Fibroblast of lung (primary cell): Measurements from ENCODE around the gene THOP1.

Experiments used
- EZH2 ChIP-seq: IDR thresholded peaks from 2 replicates; pipeline ENCODE4 v1.5.1; 2012; ENCODE audit warnings: low read length, control low read depth, mild to moderate bottlenecking; ENCODE audit errors: missing control alignments
- TF ChIP-seq, protein P1 (sequence below), 2 donors: IDR thresholded peaks in 1 of 2; conservative IDR thresholded peaks in 1 of 2; 1 replicate in 1 of 2; 2 replicates in 1 of 2; pipeline ENCODE4 v1.5.1; 2011 to 2012; ENCODE audit warnings: low read length in 2 of 2, control low read depth in 1 of 2, inconsistent platforms in 1 of 2, low read depth in 1 of 2, mild to moderate bottlenecking in 1 of 2

DNA sequence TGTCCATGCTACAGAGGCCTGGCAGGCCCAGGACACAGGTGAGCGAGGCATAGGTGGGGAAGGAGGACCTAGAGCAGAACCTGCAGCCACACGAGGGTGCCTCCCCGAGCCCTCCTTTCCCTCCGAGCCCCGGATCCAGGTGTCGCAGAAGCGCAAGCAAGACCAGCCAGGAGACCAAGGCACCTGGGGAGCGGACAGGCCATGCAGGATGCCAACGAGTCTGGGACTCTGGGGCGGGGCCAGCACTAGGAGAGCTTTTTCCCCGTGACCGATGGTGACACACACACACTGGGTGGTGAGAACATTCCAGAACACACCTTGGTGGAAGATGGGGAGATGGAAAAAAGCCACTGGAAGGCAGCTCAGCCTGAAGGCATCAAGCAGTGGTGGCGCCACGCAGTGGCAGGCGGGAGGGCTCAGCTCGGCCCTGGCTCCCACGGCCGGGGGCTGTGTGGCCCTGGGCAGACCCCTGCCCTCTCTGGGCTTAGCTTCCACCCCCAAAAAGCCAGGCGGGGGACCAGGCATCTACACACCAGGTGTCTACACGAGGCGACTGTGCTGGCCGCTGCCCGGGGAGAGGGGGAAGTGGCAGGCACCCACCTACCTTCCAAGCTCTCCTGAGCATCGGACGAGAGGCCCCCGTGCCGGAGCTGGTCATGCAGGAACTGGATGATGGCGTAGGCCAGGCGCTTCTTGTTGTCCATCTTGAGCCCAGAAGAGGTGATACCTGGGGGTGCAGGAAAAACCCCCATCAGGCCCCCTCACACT lies 16.8 kb upstream of the THOP1 start:
- TF ChIP-seq, protein P1, sequence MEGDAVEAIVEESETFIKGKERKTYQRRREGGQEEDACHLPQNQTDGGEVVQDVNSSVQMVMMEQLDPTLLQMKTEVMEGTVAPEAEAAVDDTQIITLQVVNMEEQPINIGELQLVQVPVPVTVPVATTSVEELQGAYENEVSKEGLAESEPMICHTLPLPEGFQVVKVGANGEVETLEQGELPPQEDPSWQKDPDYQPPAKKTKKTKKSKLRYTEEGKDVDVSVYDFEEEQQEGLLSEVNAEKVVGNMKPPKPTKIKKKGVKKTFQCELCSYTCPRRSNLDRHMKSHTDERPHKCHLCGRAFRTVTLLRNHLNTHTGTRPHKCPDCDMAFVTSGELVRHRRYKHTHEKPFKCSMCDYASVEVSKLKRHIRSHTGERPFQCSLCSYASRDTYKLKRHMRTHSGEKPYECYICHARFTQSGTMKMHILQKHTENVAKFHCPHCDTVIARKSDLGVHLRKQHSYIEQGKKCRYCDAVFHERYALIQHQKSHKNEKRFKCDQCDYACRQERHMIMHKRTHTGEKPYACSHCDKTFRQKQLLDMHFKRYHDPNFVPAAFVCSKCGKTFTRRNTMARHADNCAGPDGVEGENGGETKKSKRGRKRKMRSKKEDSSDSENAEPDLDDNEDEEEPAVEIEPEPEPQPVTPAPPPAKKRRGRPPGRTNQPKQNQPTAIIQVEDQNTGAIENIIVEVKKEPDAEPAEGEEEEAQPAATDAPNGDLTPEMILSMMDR (conservative IDR thresholded peaks at IDR 0.05 in 1 of 2, IDR thresholded peaks at IDR 0.05 in 1 of 2; ENCODE audit: low read depth in 1 of 2, low read length in 2 of 2) = no peak
- TF ChIP-seq EZH2 = no peak
